ENCODE data around the gene NGB.

NGB gene

DNA sequence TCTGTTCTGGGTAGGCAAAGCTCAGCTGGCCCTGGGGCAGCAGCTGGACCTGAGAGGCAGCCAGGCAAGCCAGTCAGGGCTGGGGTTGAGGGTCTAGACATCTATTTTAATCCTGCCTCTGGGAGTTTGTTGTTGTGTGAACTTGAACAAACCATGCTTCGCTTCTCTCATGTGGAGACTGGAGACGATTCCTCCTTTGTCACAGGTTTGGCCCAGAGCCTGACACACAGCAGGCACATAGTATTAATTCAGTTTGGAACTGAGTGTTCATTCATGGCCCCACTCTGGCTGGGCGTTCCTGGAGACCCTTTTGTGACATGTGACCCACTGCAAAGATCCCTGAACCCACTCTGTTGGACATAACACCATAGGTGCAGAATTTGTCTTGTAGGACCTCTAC is 39.3 kb downstream of the NGB start:
- DNase-seq (ENCODE audit: low read depth in 2 of 2): no peak

DNA sequence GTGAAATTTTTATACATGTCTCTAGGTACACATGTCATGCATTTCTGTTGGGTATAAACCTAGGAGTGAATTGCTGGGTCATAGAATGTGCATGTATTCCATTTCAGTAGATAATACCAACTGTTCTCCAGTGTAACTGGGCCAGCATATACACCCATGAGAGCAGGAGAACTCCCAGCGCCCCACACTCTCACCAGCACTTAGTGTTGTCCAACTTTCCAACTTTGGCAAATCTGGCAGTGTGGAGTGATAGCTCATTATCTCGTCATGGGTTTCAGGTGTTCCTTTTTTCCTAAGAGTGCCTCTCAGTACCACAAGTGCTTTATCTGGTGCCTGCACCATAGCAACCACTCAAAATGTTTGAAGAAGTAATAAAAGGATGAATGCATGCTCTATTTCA is 40.1 kb downstream of the NGB start:
- DNase-seq (ENCODE audit: low read depth in 2 of 2): no peak

DNA sequence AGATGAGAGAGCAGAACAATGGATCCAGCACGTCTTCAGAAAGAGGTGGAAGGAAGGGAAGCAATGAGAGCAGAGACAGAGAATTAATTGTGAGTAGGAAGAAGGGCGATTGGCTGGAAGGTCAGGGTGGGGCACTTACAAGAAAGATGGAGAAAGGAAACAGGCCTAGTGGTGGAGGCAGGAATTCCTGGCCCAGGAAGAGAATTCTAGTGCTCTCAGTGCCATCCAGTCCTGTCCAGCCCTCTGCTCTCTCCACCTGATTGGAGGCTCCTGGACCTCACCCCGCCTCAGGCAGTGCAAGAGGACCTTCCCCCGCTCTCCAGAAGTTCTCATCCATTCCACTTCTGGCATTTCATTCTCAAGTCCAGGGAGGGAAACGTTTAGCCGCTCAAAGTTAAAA is 43.0 kb downstream of the NGB start:
- no peak for DNase-seq (ENCODE audit: low read depth in 2 of 2)

DNA sequence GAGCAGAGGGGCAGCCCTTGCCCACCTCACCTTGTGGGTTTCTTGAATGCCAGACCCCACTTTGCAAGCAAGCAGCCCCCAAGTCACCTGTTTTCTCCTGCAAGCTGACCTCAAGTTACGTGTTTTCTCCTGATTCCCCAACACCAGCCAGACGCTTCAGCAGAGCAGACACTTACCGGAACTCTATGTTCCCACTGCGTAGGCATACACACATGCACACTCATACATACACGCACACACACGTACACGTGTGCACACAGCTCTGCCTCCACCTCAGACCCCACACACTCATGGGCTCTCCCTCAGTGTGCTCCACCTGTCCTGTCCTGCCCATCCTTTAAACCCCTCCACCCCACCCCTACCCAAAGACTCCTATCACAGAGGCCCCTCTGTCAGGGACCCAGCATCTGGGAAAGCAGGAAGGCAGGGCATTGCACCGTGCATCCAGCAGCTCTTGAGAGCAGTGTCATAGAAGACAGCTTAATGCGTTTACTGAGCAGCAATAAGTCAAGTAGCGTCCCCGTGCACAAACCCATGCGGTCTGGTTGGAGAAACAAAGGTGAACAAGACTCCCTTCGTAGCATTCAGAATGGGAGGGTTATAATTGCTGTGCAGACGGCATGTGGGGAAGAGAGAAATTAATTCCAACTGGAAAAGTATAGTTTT is 45.0 kb downstream of the NGB start:
- no peak for DNase-seq (ENCODE audit: low read depth in 2 of 2)

GRCh38 chr14:77225254-77225653 is 45.8 kb downstream of the NGB start:
- DNase-seq (ENCODE audit: low read depth in 2 of 2): no peak

DNA sequence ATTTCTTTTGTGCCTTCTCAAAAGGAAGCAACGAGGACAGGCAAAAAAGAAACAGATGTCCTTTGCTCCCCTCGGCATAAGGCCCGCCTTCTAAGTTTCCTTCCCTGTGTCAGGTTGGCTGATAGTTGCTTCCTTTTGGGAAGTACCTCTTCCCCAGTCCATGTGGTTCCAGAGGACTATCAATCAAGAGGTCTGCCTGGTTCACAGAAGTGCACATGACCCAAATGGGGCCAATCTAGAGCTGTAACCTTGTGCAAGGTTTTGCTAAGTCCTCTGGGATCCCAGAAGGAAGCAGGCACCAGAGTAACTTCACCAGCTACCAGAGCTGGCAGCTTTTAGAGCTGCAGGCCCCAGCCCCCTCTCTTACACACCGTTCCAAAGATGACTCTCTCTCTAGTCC is 46.8 kb downstream of the NGB start:
- no peak for DNase-seq (ENCODE audit: low read depth in 2 of 2)

DNA sequence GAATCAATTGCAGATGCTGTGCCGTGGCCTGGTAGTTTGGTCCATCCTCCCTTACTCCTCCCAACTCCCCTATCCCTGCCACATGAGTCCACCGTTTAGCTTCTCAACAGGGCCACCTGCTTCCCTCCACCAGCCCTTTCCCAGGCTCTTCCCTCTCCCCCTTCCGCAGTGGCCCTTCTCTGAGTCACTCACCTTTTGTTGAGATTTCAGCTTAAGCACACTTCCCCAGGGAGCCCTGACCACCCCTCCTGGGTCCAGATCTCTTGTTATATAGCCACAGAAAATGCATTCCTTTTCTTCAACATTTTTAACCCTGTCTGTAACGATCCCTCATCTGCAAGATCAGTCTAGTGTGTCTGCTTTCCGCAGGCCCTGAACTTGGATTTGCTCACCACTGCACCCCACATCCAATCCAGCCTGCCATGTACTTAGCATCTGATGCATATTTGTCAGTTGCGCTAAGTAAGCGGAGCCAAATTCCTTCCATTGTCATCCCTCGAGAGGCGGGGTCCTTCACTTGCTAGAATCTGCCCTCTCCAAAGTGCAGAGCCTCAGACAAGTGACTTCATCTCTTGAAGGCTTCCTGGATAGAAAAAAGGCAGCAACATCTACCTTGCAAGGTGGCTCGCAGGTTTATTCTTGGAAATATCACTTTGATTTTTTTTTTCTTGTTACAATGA is 48.3 kb downstream of the NGB start:
- DNase-seq (ENCODE audit: low read depth in 2 of 2): no peak

GRCh38 chr14:77221241-77221871 is 49.6 kb downstream of the NGB start:
- no peak for DNase-seq (ENCODE audit: low read depth in 2 of 2)

- no peak for DNase-seq (ENCODE audit: low read depth in 2 of 2)
These were observed 50.6 kb downstream of the NGB start for GRCh38 chr14:77220246-77221017.

- no peak for DNase-seq (ENCODE audit: low read depth in 2 of 2)
These were observed 51.4 kb downstream of the NGB start for GRCh38 chr14:77219591-77219990.

GRCh38 chr14:77217551-77217950 is 53.5 kb downstream of the NGB start:
- DNase-seq (ENCODE audit: low read depth in 2 of 2): no peak
